ENCODE measurements around the gene FIGLA. TPM values are rescaled to one million over a fixed set of nuclear protein-coding genes. Genes with fewer than 3 reads are reported as not detected.

FIGLA gene
- polyA plus RNA-seq, 1 donor (not counting 4 experiments of a cell fraction or from before 2014, with no cell fraction given), result not detected

DNA sequence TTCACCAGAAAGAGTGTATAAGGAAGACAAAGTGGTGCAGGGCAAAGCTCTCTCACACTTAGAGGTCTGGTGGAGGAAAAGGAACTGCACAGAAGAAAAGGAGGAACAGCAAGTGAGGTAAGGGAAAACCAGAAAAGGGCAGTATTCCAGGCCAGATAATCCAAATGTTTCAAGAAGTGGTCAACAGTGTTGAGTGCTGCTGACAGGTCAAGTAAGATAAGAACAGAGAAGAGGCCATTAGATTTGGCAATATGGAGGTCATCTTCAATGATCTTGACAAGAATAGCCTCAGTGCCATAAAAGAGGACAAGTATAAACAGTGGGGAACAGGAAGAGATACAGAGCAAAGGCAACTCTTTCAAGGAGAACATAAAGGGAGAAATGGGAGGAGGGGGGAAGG, 37.4 kb downstream of the FIGLA start:
- H4K20me1 ChIP-seq (ENCODE audit: control insufficient read depth, extremely low read depth, insufficient read depth, low read length), result no peaks in the 10 kb centered on the region
- TF ChIP-seq EZH2 (IDR thresholded peaks at IDR 0.05; ENCODE audit: low read length), result no peak
- TF ChIP-seq, protein P1, sequence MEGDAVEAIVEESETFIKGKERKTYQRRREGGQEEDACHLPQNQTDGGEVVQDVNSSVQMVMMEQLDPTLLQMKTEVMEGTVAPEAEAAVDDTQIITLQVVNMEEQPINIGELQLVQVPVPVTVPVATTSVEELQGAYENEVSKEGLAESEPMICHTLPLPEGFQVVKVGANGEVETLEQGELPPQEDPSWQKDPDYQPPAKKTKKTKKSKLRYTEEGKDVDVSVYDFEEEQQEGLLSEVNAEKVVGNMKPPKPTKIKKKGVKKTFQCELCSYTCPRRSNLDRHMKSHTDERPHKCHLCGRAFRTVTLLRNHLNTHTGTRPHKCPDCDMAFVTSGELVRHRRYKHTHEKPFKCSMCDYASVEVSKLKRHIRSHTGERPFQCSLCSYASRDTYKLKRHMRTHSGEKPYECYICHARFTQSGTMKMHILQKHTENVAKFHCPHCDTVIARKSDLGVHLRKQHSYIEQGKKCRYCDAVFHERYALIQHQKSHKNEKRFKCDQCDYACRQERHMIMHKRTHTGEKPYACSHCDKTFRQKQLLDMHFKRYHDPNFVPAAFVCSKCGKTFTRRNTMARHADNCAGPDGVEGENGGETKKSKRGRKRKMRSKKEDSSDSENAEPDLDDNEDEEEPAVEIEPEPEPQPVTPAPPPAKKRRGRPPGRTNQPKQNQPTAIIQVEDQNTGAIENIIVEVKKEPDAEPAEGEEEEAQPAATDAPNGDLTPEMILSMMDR (optimal IDR thresholded peaks at IDR 0.05 in 1 of 3, IDR thresholded peaks at IDR 0.05 in 1 of 3, conservative IDR thresholded peaks at IDR 0.05 in 1 of 3; ENCODE audit: extremely low read depth in 1 of 3, insufficient read depth in 2 of 3, low read length in 3 of 3), result no peak
- no peak overlapping the region for H3K9ac ChIP-seq (ENCODE audit: control insufficient read depth, extremely low read depth, insufficient read depth, low read length)
- no peak overlapping the region for H3K27ac ChIP-seq (ENCODE audit: control insufficient read depth, insufficient read depth, low read length)
- no peak overlapping the region for H3K4me3 ChIP-seq (ENCODE audit: control insufficient read depth in 2 of 3, extremely low read depth in 1 of 3, insufficient read depth in 2 of 3, low read depth in 1 of 3, low read length in 3 of 3)
- no peaks in the 10 kb centered on the region for H3K9me3 ChIP-seq (ENCODE audit: control insufficient read depth, low read depth, low read length)
- no peaks in the 10 kb centered on the region for H3K9me1 ChIP-seq (ENCODE audit: control insufficient read depth, extremely low read depth, insufficient read depth, low read length)
- no peaks in the 10 kb centered on the region for H3K36me3 ChIP-seq (ENCODE audit: control insufficient read depth in 2 of 2, extremely low read depth in 1 of 2, insufficient read depth in 2 of 2, low read length in 2 of 2)
- no peak overlapping the region for H3K4me2 ChIP-seq (ENCODE audit: control insufficient read depth, extremely low read depth, insufficient read depth, low read depth, low read length)
- no peaks in the 10 kb centered on the region for H3K79me2 ChIP-seq (ENCODE audit: control insufficient read depth, insufficient read depth, low read length)
- FAIRE-seq (no peak), DNase-seq (ENCODE audit: low read depth, low spot score) (no peak)
- H3K4me1 ChIP-seq (ENCODE audit: control insufficient read depth, extremely low read depth, insufficient read depth, low read length), result no peaks in the 10 kb centered on the region
- H3K27me3 ChIP-seq (ENCODE audit: control insufficient read depth, extremely low read depth, insufficient read depth, low read length), result peaks cover 9% of the 10 kb centered on the region
- H2AFZ ChIP-seq (ENCODE audit: control insufficient read depth, low read length), result no peak overlapping the region
- dilution Hi-C loops (cut with MboI; ENCODE audit: extremely low pct_ligation_motif_present, low sequenced_read_pairs), result no loop called here

DNA sequence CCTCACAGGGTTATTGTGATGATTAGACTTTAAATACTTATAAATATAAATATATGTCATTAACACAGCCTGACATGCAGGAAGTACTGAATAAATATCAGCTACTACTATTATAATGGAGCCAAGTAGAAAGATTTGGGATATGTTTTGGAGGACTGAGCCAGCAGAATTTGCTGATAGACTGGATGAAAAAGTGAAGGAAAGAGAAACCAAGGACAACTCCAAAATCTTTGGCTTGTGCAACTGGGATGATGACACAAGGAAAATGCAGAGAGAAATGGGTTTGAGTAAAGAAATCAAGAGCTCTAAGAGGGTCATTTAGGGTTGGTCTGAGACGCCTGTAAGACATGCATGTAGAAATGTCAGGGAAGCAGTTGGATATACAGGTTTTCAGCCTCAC, 38.0 kb downstream of the FIGLA start:
- H3K27ac ChIP-seq (ENCODE audit: control insufficient read depth, insufficient read depth, low read length), result no peak overlapping the region
- H2AFZ ChIP-seq (ENCODE audit: control insufficient read depth, low read length), result no peak overlapping the region
- FAIRE-seq, result no peak
- DNase-seq (ENCODE audit: low read depth, low spot score), result no peak
- H3K9me1 ChIP-seq (ENCODE audit: control insufficient read depth, extremely low read depth, insufficient read depth, low read length), result no peaks in the 10 kb centered on the region
- H3K9ac ChIP-seq (ENCODE audit: control insufficient read depth, extremely low read depth, insufficient read depth, low read length), result no peak overlapping the region
- no peaks in the 10 kb centered on the region for H4K20me1 ChIP-seq (ENCODE audit: control insufficient read depth, extremely low read depth, insufficient read depth, low read length)
- no peaks in the 10 kb centered on the region for H3K79me2 ChIP-seq (ENCODE audit: control insufficient read depth, insufficient read depth, low read length)
- H3K4me3 ChIP-seq (ENCODE audit: control insufficient read depth in 2 of 3, extremely low read depth in 1 of 3, insufficient read depth in 2 of 3, low read depth in 1 of 3, low read length in 3 of 3), result no peak overlapping the region
- peaks cover 9% of the 10 kb centered on the region for H3K27me3 ChIP-seq (ENCODE audit: control insufficient read depth, extremely low read depth, insufficient read depth, low read length)
- H3K4me1 ChIP-seq (ENCODE audit: control insufficient read depth, extremely low read depth, insufficient read depth, low read length), result no peaks in the 10 kb centered on the region
- no peaks in the 10 kb centered on the region for H3K36me3 ChIP-seq (ENCODE audit: control insufficient read depth in 2 of 2, extremely low read depth in 1 of 2, insufficient read depth in 2 of 2, low read length in 2 of 2)
- H3K4me2 ChIP-seq (ENCODE audit: control insufficient read depth, extremely low read depth, insufficient read depth, low read depth, low read length), result no peak overlapping the region
- dilution Hi-C loops (cut with MboI; ENCODE audit: extremely low pct_ligation_motif_present, low sequenced_read_pairs), result no loop called here
- no peaks in the 10 kb centered on the region for H3K9me3 ChIP-seq (ENCODE audit: control insufficient read depth, low read depth, low read length)
- TF ChIP-seq EZH2 (IDR thresholded peaks at IDR 0.05; ENCODE audit: low read length), result no peak
- TF ChIP-seq, protein P1 (optimal IDR thresholded peaks at IDR 0.05 in 1 of 3, IDR thresholded peaks at IDR 0.05 in 1 of 3, conservative IDR thresholded peaks at IDR 0.05 in 1 of 3; ENCODE audit: extremely low read depth in 1 of 3, insufficient read depth in 2 of 3, low read length in 3 of 3), result no peak
